Middle frontal gyrus (tissue), 1 donor: ENCODE measurements around the gene SOX30.

Experiments
- DNase-seq: peaks from one replicate; pipeline ENCODE4 v3.0.0-alpha.2; 2015; ENCODE audit warnings: low spot score; ENCODE audit errors: extremely low spot score

Gene SOX30

DNA sequence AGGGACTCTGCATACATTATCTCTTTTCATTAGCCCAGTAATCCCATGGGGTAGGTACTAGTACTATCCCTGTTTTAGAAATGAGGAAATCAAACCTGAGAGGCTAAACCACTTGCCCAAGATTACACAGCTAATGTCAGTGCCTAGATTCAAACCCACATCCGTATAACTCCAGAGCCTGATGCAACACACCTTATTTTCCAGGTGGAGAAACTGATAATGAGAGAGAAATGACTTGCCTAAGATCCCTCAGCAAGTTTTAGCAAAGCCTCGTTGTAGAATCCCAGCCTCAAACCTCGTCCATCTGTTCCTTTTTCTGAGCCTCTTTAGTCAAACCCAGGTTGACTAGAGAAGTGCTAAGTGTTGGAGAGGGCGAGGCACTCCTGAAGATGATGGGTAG, 75.6 kb downstream of the SOX30 start:
- DNase-seq: no peak
